Adrenal gland (tissue), 5 donors: ENCODE data around the gene EPHB2.

ENCODE experiments used
- POLR2A ChIP-seq, 2 donors: fragments of 450-650 bp; IDR thresholded peaks; one replicate each; pipeline ENCODE4 v1.6.1; 2017; ENCODE audit warnings: antibody characterized with exemption in 2 of 2, mild to moderate bottlenecking in 2 of 2, moderate library complexity in 1 of 2
- TF ChIP-seq, protein P1 (sequence below), 6 experiments: fragments of 450-650 bp in 4 of 6; fragments of 200-600 bp in 2 of 6; sonication (generic) in 1 of 6; IDR thresholded peaks; 1 replicate in 5 of 6; 2 replicates in 1 of 6; pipeline versions ENCODE4 v1.5.1 to v1.8.0; 2016 to 2021; ENCODE audit warnings: antibody characterized with exemption in 6 of 6, mild to moderate bottlenecking in 2 of 6, moderate library complexity in 1 of 6
- donor health status: DM: no; HTN: no; CAD: no.

- no peak for TF ChIP-seq POLR2A (IDR thresholded peaks at IDR 0.05)
- TF ChIP-seq, protein P1, sequence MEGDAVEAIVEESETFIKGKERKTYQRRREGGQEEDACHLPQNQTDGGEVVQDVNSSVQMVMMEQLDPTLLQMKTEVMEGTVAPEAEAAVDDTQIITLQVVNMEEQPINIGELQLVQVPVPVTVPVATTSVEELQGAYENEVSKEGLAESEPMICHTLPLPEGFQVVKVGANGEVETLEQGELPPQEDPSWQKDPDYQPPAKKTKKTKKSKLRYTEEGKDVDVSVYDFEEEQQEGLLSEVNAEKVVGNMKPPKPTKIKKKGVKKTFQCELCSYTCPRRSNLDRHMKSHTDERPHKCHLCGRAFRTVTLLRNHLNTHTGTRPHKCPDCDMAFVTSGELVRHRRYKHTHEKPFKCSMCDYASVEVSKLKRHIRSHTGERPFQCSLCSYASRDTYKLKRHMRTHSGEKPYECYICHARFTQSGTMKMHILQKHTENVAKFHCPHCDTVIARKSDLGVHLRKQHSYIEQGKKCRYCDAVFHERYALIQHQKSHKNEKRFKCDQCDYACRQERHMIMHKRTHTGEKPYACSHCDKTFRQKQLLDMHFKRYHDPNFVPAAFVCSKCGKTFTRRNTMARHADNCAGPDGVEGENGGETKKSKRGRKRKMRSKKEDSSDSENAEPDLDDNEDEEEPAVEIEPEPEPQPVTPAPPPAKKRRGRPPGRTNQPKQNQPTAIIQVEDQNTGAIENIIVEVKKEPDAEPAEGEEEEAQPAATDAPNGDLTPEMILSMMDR (IDR thresholded peaks at IDR 0.05): no peak
These were observed 51.2 kb downstream of the EPHB2 start for GRCh38 chr1:22761821-22762220.
